Fibroblast of villous mesenchyme (primary cell): ENCODE data around the gene C16orf89. TPM values are rescaled to one million over a fixed set of nuclear protein-coding genes. Genes with fewer than 3 reads are reported as not detected.
A peak's percentile ranks its signal among the peaks of the same experiment; 100 is the strongest.
"Not testable (repeated sequence)": the region's sequence is repeated elsewhere in the genome, so short reads cannot be mapped to it uniquely, and the experiment has no call there.

Experiments
- DNase-seq: peaks from one replicate; pipeline ENCODE4 v3.0.0-alpha.2; 2010; ENCODE audit warnings: low read depth
- H3K4me3 ChIP-seq: 2 replicates; pipeline ENCODE4 v1.5.1; 2011; ENCODE audit warnings: low read depth, mild to moderate bottlenecking, low read length
- CTCF ChIP-seq: IDR thresholded peaks from 2 replicates; pipeline ENCODE4 v1.5.1; 2012; ENCODE audit warnings: low read depth, mild to moderate bottlenecking, low read length; ENCODE audit not compliant: insufficient read depth
- total RNA-seq: library from RNA; depleted of rRNA; stranded (reverse); fragments of >200 nt; gene quantifications from 2 replicates; pipeline ENCODE4 v1.2.3, GENCODE V29; 2012

C16orf89 gene
- total RNA-seq, 1 donor: not detected

- H3K4me3 ChIP-seq: no peak overlapping the region
- no peak for TF ChIP-seq CTCF
- no peak for DNase-seq
Observed at GRCh38 chr16:5046914-5047313, 18.8 kb downstream of the C16orf89 start.

- DNase-seq: no peak
- no peak overlapping the region for H3K4me3 ChIP-seq
- TF ChIP-seq CTCF: no peak
Observed at GRCh38 chr16:5045499-5046115, 20.1 kb downstream of the C16orf89 start.

GRCh38 chr16:5044581-5044980, 21.2 kb downstream of the C16orf89 start:
- not testable (repeated sequence) for H3K4me3 ChIP-seq, DNase-seq

GRCh38 chr16:5044011-5044540, 21.7 kb downstream of the C16orf89 start:
- TF ChIP-seq CTCF: no peak
- H3K4me3 ChIP-seq: no peak overlapping the region
- DNase-seq: no peak

GRCh38 chr16:5042574-5043171, 23.1 kb downstream of the C16orf89 start:
- no peak overlapping the region for H3K4me3 ChIP-seq
- TF ChIP-seq CTCF: no peak
- no peak for DNase-seq

GRCh38 chr16:5041600-5042133, 24.1 kb downstream of the C16orf89 start:
- no peak for TF ChIP-seq CTCF
- H3K4me3 ChIP-seq: no peak overlapping the region
- DNase-seq: peak; percentile 45

- no peak for TF ChIP-seq CTCF
- no peak for DNase-seq
Observed at GRCh38 chr16:5040451-5040850, 25.3 kb downstream of the C16orf89 start.

More at GRCh38 chr16:5040451-5040850, 25.3 kb downstream of the C16orf89 start:
- no peak overlapping the region for H3K4me3 ChIP-seq
